ENCODE data around the gene ESRRG.

Gene ESRRG

GRCh38 chr1:216702170-216702569, 21.1 kb downstream of the ESRRG start:
- Histone ChIP-seq H3K27me3 (ENCODE audit: control insufficient read depth in 1 of 2, insufficient read depth in 2 of 2, low read length in 2 of 2) (no peaks in the 10 kb centered on the region), H3K4me1 (ENCODE audit: insufficient read depth, low read length) (no peaks in the 10 kb centered on the region)

GRCh38 chr1:216700779-216701178, 22.4 kb downstream of the ESRRG start:
- Histone ChIP-seq H3K9ac (ENCODE audit: low read length) (no peak overlapping the region), H3K9me3 (ENCODE audit: low read length) (no peaks in the 10 kb centered on the region), H3K4me3 (ENCODE audit: low read depth in 1 of 2, low read length in 2 of 2) (no peak overlapping the region), H3K36me3 (ENCODE audit: insufficient read depth, low read length) (no peaks in the 10 kb centered on the region), H3K4me1 (ENCODE audit: insufficient read depth, low read length) (no peaks in the 10 kb centered on the region), H3K27me3 (ENCODE audit: control insufficient read depth in 1 of 2, insufficient read depth in 2 of 2, low read length in 2 of 2) (no peaks in the 10 kb centered on the region), H3K27ac (ENCODE audit: low read depth, low read length) (no peak overlapping the region)

More at GRCh38 chr1:216702170-216702569, 21.1 kb downstream of the ESRRG start:
- H3K4me3 ChIP-seq (ENCODE audit: low read depth in 1 of 2, low read length in 2 of 2), result no peak overlapping the region
- H3K36me3 ChIP-seq (ENCODE audit: insufficient read depth, low read length), result no peaks in the 10 kb centered on the region
- H3K9ac ChIP-seq (ENCODE audit: low read length), result no peak overlapping the region
- H3K9me3 ChIP-seq (ENCODE audit: low read length), result no peaks in the 10 kb centered on the region
- no peak overlapping the region for H3K27ac ChIP-seq (ENCODE audit: low read depth, low read length)

- H3K36me3 ChIP-seq (ENCODE audit: insufficient read depth, low read length), result no peaks in the 10 kb centered on the region
- no peaks in the 10 kb centered on the region for H3K9me3 ChIP-seq (ENCODE audit: low read length)
- H3K27ac ChIP-seq (ENCODE audit: low read depth, low read length), result no peak overlapping the region
- H3K4me3 ChIP-seq (ENCODE audit: low read depth in 1 of 2, low read length in 2 of 2), result no peak overlapping the region
- H3K27me3 ChIP-seq (ENCODE audit: control insufficient read depth in 1 of 2, insufficient read depth in 2 of 2, low read length in 2 of 2), result no peaks in the 10 kb centered on the region
- H3K9ac ChIP-seq (ENCODE audit: low read length), result no peak overlapping the region
- no peaks in the 10 kb centered on the region for H3K4me1 ChIP-seq (ENCODE audit: insufficient read depth, low read length)
Observed at GRCh38 chr1:216691710-216692109, 31.5 kb downstream of the ESRRG start.

- Histone ChIP-seq H3K27ac (ENCODE audit: low read depth, low read length) (no peak overlapping the region), H3K4me1 (ENCODE audit: insufficient read depth, low read length) (no peaks in the 10 kb centered on the region), H3K9me3 (ENCODE audit: low read length) (no peaks in the 10 kb centered on the region), H3K36me3 (ENCODE audit: insufficient read depth, low read length) (no peaks in the 10 kb centered on the region), H3K9ac (ENCODE audit: low read length) (no peak overlapping the region), H3K4me3 (ENCODE audit: low read depth in 1 of 2, low read length in 2 of 2) (no peak overlapping the region), H3K27me3 (ENCODE audit: control insufficient read depth in 1 of 2, insufficient read depth in 2 of 2, low read length in 2 of 2) (no peaks in the 10 kb centered on the region)
Observed at GRCh38 chr1:216690603-216691002, 32.6 kb downstream of the ESRRG start.

- H3K4me1 ChIP-seq (ENCODE audit: insufficient read depth, low read length), result no peaks in the 10 kb centered on the region
- H3K9ac ChIP-seq (ENCODE audit: low read length), result no peak overlapping the region
- H3K27ac ChIP-seq (ENCODE audit: low read depth, low read length), result no peak overlapping the region
- no peaks in the 10 kb centered on the region for H3K27me3 ChIP-seq (ENCODE audit: control insufficient read depth in 1 of 2, insufficient read depth in 2 of 2, low read length in 2 of 2)
- H3K36me3 ChIP-seq (ENCODE audit: insufficient read depth, low read length), result no peaks in the 10 kb centered on the region
- H3K4me3 ChIP-seq (ENCODE audit: low read depth in 1 of 2, low read length in 2 of 2), result no peak overlapping the region
- H3K9me3 ChIP-seq (ENCODE audit: low read length), result no peaks in the 10 kb centered on the region
Observed at GRCh38 chr1:216688127-216688657, 35.0 kb downstream of the ESRRG start.

- Histone ChIP-seq H3K9me3 (ENCODE audit: low read length) (no peaks in the 10 kb centered on the region), H3K36me3 (ENCODE audit: insufficient read depth, low read length) (no peaks in the 10 kb centered on the region), H3K4me1 (ENCODE audit: insufficient read depth, low read length) (no peaks in the 10 kb centered on the region), H3K27ac (ENCODE audit: low read depth, low read length) (no peak overlapping the region), H3K9ac (ENCODE audit: low read length) (no peak overlapping the region), H3K4me3 (ENCODE audit: low read depth in 1 of 2, low read length in 2 of 2) (no peak overlapping the region), H3K27me3 (ENCODE audit: control insufficient read depth in 1 of 2, insufficient read depth in 2 of 2, low read length in 2 of 2) (no peaks in the 10 kb centered on the region)
Observed at GRCh38 chr1:216686860-216687766, 36.1 kb downstream of the ESRRG start.

GRCh38 chr1:216682752-216683151, 40.5 kb downstream of the ESRRG start:
- Histone ChIP-seq H3K27ac (ENCODE audit: low read depth, low read length) (no peak overlapping the region), H3K36me3 (ENCODE audit: insufficient read depth, low read length) (no peaks in the 10 kb centered on the region), H3K9ac (ENCODE audit: low read length) (no peak overlapping the region), H3K4me1 (ENCODE audit: insufficient read depth, low read length) (no peaks in the 10 kb centered on the region), H3K9me3 (ENCODE audit: low read length) (no peaks in the 10 kb centered on the region), H3K4me3 (ENCODE audit: low read depth in 1 of 2, low read length in 2 of 2) (no peak overlapping the region), H3K27me3 (ENCODE audit: control insufficient read depth in 1 of 2, insufficient read depth in 2 of 2, low read length in 2 of 2) (no peaks in the 10 kb centered on the region)

GRCh38 chr1:216679108-216679507, 44.1 kb downstream of the ESRRG start:
- H3K9me3 ChIP-seq (ENCODE audit: low read length), result no peaks in the 10 kb centered on the region
- H3K27ac ChIP-seq (ENCODE audit: low read depth, low read length), result no peak overlapping the region
- no peaks in the 10 kb centered on the region for H3K36me3 ChIP-seq (ENCODE audit: insufficient read depth, low read length)
- no peaks in the 10 kb centered on the region for H3K27me3 ChIP-seq (ENCODE audit: control insufficient read depth in 1 of 2, insufficient read depth in 2 of 2, low read length in 2 of 2)
- H3K4me1 ChIP-seq (ENCODE audit: insufficient read depth, low read length), result no peaks in the 10 kb centered on the region
- no peak overlapping the region for H3K4me3 ChIP-seq (ENCODE audit: low read depth in 1 of 2, low read length in 2 of 2)
- no peak overlapping the region for H3K9ac ChIP-seq (ENCODE audit: low read length)

GRCh38 chr1:216670118-216670883, 52.9 kb downstream of the ESRRG start:
- Histone ChIP-seq H3K9ac (ENCODE audit: low read length) (no peak overlapping the region), H3K27me3 (ENCODE audit: control insufficient read depth in 1 of 2, insufficient read depth in 2 of 2, low read length in 2 of 2) (no peaks in the 10 kb centered on the region), H3K27ac (ENCODE audit: low read depth, low read length) (no peak overlapping the region), H3K36me3 (ENCODE audit: insufficient read depth, low read length) (no peaks in the 10 kb centered on the region), H3K9me3 (ENCODE audit: low read length) (no peaks in the 10 kb centered on the region), H3K4me1 (ENCODE audit: insufficient read depth, low read length) (no peaks in the 10 kb centered on the region), H3K4me3 (ENCODE audit: low read depth in 1 of 2, low read length in 2 of 2) (no peak overlapping the region)

- H3K27ac ChIP-seq (ENCODE audit: low read depth, low read length), result no peak overlapping the region
- no peaks in the 10 kb centered on the region for H3K9me3 ChIP-seq (ENCODE audit: low read length)
- no peak overlapping the region for H3K9ac ChIP-seq (ENCODE audit: low read length)
- no peaks in the 10 kb centered on the region for H3K27me3 ChIP-seq (ENCODE audit: control insufficient read depth in 1 of 2, insufficient read depth in 2 of 2, low read length in 2 of 2)
- no peaks in the 10 kb centered on the region for H3K36me3 ChIP-seq (ENCODE audit: insufficient read depth, low read length)
- no peaks in the 10 kb centered on the region for H3K4me1 ChIP-seq (ENCODE audit: insufficient read depth, low read length)
- H3K4me3 ChIP-seq (ENCODE audit: low read depth in 1 of 2, low read length in 2 of 2), result no peak overlapping the region
Observed at GRCh38 chr1:216666441-216666840, 56.8 kb downstream of the ESRRG start.

GRCh38 chr1:216665856-216666255, 57.4 kb downstream of the ESRRG start:
- no peaks in the 10 kb centered on the region for H3K27me3 ChIP-seq (ENCODE audit: control insufficient read depth in 1 of 2, insufficient read depth in 2 of 2, low read length in 2 of 2)
- no peaks in the 10 kb centered on the region for H3K4me1 ChIP-seq (ENCODE audit: insufficient read depth, low read length)
- no peak overlapping the region for H3K4me3 ChIP-seq (ENCODE audit: low read depth in 1 of 2, low read length in 2 of 2)
- H3K27ac ChIP-seq (ENCODE audit: low read depth, low read length), result no peak overlapping the region
- no peaks in the 10 kb centered on the region for H3K36me3 ChIP-seq (ENCODE audit: insufficient read depth, low read length)
- no peaks in the 10 kb centered on the region for H3K9me3 ChIP-seq (ENCODE audit: low read length)
- no peak overlapping the region for H3K9ac ChIP-seq (ENCODE audit: low read length)

Measured in muscle layer of colon (tissue), 2 donors.